Upper lobe of left lung (tissue), 4 donors: ENCODE data around the gene ZC2HC1C.

Experiments
- CTCF ChIP-seq, 6 experiments: fragments of 450-650 bp in 4 of 6; fragments of 200-600 bp in 2 of 6; sonication (generic) in 2 of 6; IDR thresholded peaks; one replicate each; pipeline ENCODE4 v1.5.1; 2016 to 2019; ENCODE audit warnings: antibody characterized with exemption in 6 of 6
- EP300 ChIP-seq, 4 donors: sonication (generic); formaldehyde crosslinking; IDR thresholded peaks; one replicate each; pipeline ENCODE4 v1.5.1; 2017; ENCODE audit warnings: antibody characterized with exemption in 4 of 4, control low read depth in 2 of 4
- POLR2A ChIP-seq, 4 donors: fragments of 450-650 bp; IDR thresholded peaks; one replicate each; pipeline ENCODE4 v1.5.1; 2016 to 2017; ENCODE audit warnings: antibody characterized with exemption in 4 of 4, mild to moderate bottlenecking in 2 of 4
- POLR2AphosphoS5 ChIP-seq, 2 donors: sonication (generic); formaldehyde crosslinking; IDR thresholded peaks; one replicate each; pipeline ENCODE4 v1.5.1; 2017; ENCODE audit warnings: antibody characterized with exemption in 2 of 2

GRCh38 chr14:75081660-75082229 lies 12.3 kb downstream of the ZC2HC1C start:
- no peak for TF ChIP-seq CTCF (IDR thresholded peaks at IDR 0.05)
- TF ChIP-seq POLR2AphosphoS5 (IDR thresholded peaks at IDR 0.05), result no peak
- no peak for TF ChIP-seq EP300 (IDR thresholded peaks at IDR 0.05)
- no peak for TF ChIP-seq POLR2A (IDR thresholded peaks at IDR 0.05)
